Measurements from ENCODE around the gene PSTPIP1. TPM values are rescaled to one million over a fixed set of nuclear protein-coding genes. Genes with fewer than 3 reads are reported as not detected.

Gene PSTPIP1
- total and polyA plus RNA-seq, 10 donors, result 31.1 to 150 (median 84.0) TPM

DNA sequence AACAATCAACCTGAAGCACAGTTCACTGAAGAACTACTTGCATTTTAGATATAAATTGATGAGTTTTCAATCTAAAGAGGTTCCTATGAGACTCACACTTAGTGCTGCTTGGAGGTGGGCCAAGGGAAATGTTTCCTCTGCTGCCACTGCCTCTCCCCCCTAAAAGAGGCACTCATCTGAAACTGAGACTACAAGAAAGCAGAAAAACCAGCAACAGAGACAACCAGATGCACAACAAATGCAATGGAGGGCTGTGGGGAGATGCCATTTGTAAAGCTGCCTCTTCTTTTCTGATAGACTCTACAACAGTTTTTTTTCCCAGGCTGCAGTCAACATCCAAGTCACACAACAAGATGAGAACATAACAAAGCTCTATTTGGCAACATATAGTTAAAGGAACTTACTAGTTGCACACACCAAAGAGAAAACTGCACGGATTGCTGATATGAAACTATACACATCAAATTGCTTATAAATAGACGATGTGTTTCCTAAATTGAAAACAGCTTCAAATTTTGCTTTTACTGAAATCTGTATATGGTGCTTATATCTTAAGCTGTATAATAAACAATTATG, 64.9 kb downstream of the PSTPIP1 start:
- Histone ChIP-seq H3K27me3 (replicated peaks in 1 of 7) (no peaks in the 10 kb centered on the region), H3K4me3 (no peak overlapping the region), H3K9me3 (no peaks in the 10 kb centered on the region), H3K36me3 (peaks cover 0 to 9% (median 0%) of the 10 kb centered on the region in 6 donors), H3K27ac (peak overlapping the region in 5 of 8 donors; percentile 7 to 53 (median 41)), H3K4me1 (peaks cover 19 to 91% (median 44%) of the 10 kb centered on the region in 6 donors)
- TF ChIP-seq, protein P1, sequence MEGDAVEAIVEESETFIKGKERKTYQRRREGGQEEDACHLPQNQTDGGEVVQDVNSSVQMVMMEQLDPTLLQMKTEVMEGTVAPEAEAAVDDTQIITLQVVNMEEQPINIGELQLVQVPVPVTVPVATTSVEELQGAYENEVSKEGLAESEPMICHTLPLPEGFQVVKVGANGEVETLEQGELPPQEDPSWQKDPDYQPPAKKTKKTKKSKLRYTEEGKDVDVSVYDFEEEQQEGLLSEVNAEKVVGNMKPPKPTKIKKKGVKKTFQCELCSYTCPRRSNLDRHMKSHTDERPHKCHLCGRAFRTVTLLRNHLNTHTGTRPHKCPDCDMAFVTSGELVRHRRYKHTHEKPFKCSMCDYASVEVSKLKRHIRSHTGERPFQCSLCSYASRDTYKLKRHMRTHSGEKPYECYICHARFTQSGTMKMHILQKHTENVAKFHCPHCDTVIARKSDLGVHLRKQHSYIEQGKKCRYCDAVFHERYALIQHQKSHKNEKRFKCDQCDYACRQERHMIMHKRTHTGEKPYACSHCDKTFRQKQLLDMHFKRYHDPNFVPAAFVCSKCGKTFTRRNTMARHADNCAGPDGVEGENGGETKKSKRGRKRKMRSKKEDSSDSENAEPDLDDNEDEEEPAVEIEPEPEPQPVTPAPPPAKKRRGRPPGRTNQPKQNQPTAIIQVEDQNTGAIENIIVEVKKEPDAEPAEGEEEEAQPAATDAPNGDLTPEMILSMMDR (IDR thresholded peaks at IDR 0.05 in 8 of 11, conservative IDR thresholded peaks at IDR 0.05 in 3 of 11), result no peak
- TF ChIP-seq POLR2A (IDR thresholded peaks at IDR 0.05) (no peak), POLR2AphosphoS5 (IDR thresholded peaks at IDR 0.05) (no peak)
- intact Hi-C loops (cut with DNase I; ENCODE audit: low total_unique reads), result no loop called here
- WGBS, 5 donors, result 8 to 20% (median 10%) methylated on average over 2 of the region's 2 CpGs
- DNase-seq, result no peak

DNA sequence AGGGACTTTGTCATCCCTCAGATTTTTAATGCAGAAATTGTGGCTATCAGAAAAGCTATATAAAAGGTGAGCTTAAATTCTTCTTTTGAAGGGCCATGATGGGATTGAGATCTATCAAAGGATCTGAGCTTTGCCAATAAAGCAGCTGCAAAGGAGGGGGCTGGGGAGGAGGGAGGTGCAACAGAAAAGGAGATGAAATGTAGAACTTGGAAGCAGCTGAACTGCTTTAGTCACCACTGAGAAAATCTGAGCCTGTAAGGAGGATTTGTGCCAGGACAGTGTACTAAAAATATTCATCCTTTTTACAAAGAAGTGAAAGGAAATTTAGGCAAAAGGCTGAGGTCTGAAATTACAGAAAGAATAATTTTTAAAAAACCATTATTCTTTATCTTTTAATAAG, 65.6 kb downstream of the PSTPIP1 start:
- H3K4me3 ChIP-seq, result no peak overlapping the region
- peaks cover 19 to 91% (median 51%) of the 10 kb centered on the region in 6 donors for H3K4me1 ChIP-seq

DNA sequence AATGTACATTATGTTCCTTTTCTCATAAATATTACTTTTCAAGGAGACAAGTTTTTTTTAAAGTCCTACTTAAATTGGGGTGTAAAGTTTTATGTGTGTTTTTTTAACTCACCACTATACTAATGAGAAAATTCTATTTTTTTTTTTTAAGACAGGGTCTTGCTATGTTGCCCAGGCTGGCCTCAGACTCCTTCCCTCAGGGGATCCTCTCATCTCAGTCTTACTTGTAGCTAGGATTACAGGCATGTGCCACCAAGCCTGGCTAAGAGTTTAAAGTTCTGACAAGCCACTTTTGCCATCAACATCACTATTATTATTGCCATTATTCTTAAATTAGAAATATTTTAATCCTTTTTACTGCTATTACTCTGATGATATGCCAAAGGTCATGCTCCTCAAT, 68.3 kb downstream of the PSTPIP1 start:
- no peaks in the 10 kb centered on the region for H3K27me3 ChIP-seq (replicated peaks in 1 of 7)
- no peak overlapping the region for H3K27ac ChIP-seq
- TF ChIP-seq, protein P1 (IDR thresholded peaks at IDR 0.05 in 8 of 11, conservative IDR thresholded peaks at IDR 0.05 in 3 of 11), result no peak
- TF ChIP-seq POLR2AphosphoS5 (IDR thresholded peaks at IDR 0.05), result no peak
- intact Hi-C loops (cut with DNase I; ENCODE audit: low total_unique reads), result no loop called here
- H3K4me3 ChIP-seq, result no peak overlapping the region
- H3K9me3 ChIP-seq, result no peaks in the 10 kb centered on the region
- H3K4me1 ChIP-seq, result peaks cover 19 to 99% (median 66%) of the 10 kb centered on the region in 6 donors
- no peak for DNase-seq
- H3K36me3 ChIP-seq, result no peaks in the 10 kb centered on the region

More for the DNA sequence above, 65.6 kb downstream of the PSTPIP1 start:
- TF ChIP-seq POLR2A (IDR thresholded peaks at IDR 0.05) (no peak), POLR2AphosphoS5 (IDR thresholded peaks at IDR 0.05) (no peak)
- TF ChIP-seq, protein P1 (IDR thresholded peaks at IDR 0.05 in 8 of 11, conservative IDR thresholded peaks at IDR 0.05 in 3 of 11), result no peak
- Histone ChIP-seq H3K36me3 (peaks cover 0 to 9% (median 0%) of the 10 kb centered on the region in 6 donors), H3K9me3 (no peaks in the 10 kb centered on the region), H3K27ac (peak overlapping the region in 5 of 8 donors; percentile 7 to 53 (median 41)), H3K27me3 (replicated peaks in 1 of 7) (no peaks in the 10 kb centered on the region)
- intact Hi-C loops (cut with DNase I; ENCODE audit: low total_unique reads), result no loop called here
- DNase-seq, result no peak

DNA sequence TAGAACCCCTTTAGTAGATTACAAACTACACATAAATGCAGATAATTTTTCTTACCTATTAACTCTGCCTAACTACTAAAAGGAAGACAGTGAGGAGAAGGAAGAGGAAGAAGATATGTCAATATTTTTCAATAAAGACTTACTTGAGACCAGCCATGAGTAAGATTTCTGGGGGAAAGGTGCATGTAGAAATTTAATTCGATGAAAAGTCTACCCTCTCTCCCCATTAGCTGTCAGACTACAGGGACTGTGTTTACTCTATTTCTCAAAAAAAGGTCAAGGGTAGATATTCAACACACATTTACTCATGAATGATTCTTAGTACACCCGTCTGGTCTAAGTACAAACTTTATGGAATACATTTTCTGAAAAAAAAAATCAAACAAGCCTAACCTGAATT, 69.1 kb downstream of the PSTPIP1 start:
- intact Hi-C loops (cut with DNase I; ENCODE audit: low total_unique reads), result no loop called here

More for the DNA sequence above, 69.1 kb downstream of the PSTPIP1 start:
- Histone ChIP-seq H3K27ac (peak overlapping the region in 1 of 8 donors; percentile 1), H3K36me3 (no peaks in the 10 kb centered on the region), H3K4me1 (peaks cover 19 to 100% (median 73%) of the 10 kb centered on the region in 6 donors), H3K4me3 (no peak overlapping the region), H3K27me3 (replicated peaks in 1 of 7) (no peaks in the 10 kb centered on the region), H3K9me3 (no peaks in the 10 kb centered on the region)
- no peak for DNase-seq
- TF ChIP-seq POLR2A (IDR thresholded peaks at IDR 0.05), result no peak
- no peak for TF ChIP-seq POLR2AphosphoS5 (IDR thresholded peaks at IDR 0.05)
- TF ChIP-seq, protein P1 (IDR thresholded peaks at IDR 0.05 in 8 of 11, conservative IDR thresholded peaks at IDR 0.05 in 3 of 11), result no peak
- 84 to 92% (median 88%) methylated on average over 2 of the region's 2 CpGs for WGBS, 5 donors

All from spleen (tissue), 11 donors.